HepG2 (cell line): ENCODE results near the gene BCAR3. TPM values are rescaled to one million over a fixed set of nuclear protein-coding genes. Genes with fewer than 3 reads are reported as not detected.

ENCODE experiments used
- AHR ChIP-seq: IDR thresholded peaks from 2 replicates; pipeline ENCODE4 v1.6.1; 2018; ENCODE audit warnings: missing genetic modification reagents, missing compliant biosample characterization
- KMT2B ChIP-seq: IDR thresholded peaks from 2 replicates; pipeline ENCODE4 v1.6.1; 2016; ENCODE audit warnings: missing genetic modification reagents, missing compliant biosample characterization
- PHF21A ChIP-seq: sonication (generic); formaldehyde crosslinking; IDR thresholded peaks from 2 replicates; pipeline ENCODE4 v1.5.0; 2020; ENCODE audit warnings: mild to moderate bottlenecking, missing genetic modification reagents
- REST ChIP-seq, 2 experiments: IDR thresholded peaks; 2 replicates each; pipeline ENCODE4 v1.6.1; 2011 to 2012; ENCODE audit warnings: low read length in 2 of 2, borderline replicate concordance in 1 of 2, low read depth in 1 of 2, mild to moderate bottlenecking in 1 of 2, moderate library complexity in 1 of 2
- SNRNP70 ChIP-seq: fragments of 200-400 bp; formaldehyde crosslinking; IDR thresholded peaks from 2 replicates; pipeline ENCODE4 v1.6.1; 2017; ENCODE audit warnings: mild to moderate bottlenecking, low read depth, low read length, moderate library complexity
- THAP9 ChIP-seq: sonication (generic); formaldehyde crosslinking; IDR thresholded peaks from 2 replicates; pipeline ENCODE4; 2020; ENCODE audit warnings: missing genetic modification reagents, mild to moderate bottlenecking, borderline replicate concordance
- ZBTB7B ChIP-seq: sonication (generic); formaldehyde crosslinking; IDR thresholded peaks from 2 replicates; pipeline ENCODE4 v1.4.0; 2020; ENCODE audit warnings: missing genetic modification reagents
- ZIK1 ChIP-seq: sonication (generic); formaldehyde crosslinking; IDR thresholded peaks from 2 replicates; pipeline ENCODE4 v1.5.0; 2020; ENCODE audit warnings: mild to moderate bottlenecking, low read depth, missing genetic modification reagents, borderline replicate concordance
- ZNF264 ChIP-seq: sonication (generic); formaldehyde crosslinking; IDR thresholded peaks from 2 replicates; pipeline ENCODE4 v1.4.0; 2020; ENCODE audit warnings: missing genetic modification reagents
- ZNF274 ChIP-seq: sonication (generic); formaldehyde crosslinking; IDR thresholded peaks from 2 replicates; pipeline ENCODE4 v1.5.1; 2020; ENCODE audit warnings: mild to moderate bottlenecking, missing genetic modification reagents
- ZNF318 ChIP-seq: sonication (generic); formaldehyde crosslinking; IDR thresholded peaks from 2 replicates; pipeline ENCODE4 v1.4.0; 2020; ENCODE audit warnings: mild to moderate bottlenecking, missing genetic modification reagents
- ZNF672 ChIP-seq: sonication (generic); formaldehyde crosslinking; IDR thresholded peaks from 2 replicates; pipeline ENCODE4 v1.8.1; 2022; ENCODE audit warnings: missing genetic modification reagents
- ZNF678 ChIP-seq: sonication (generic); formaldehyde crosslinking; IDR thresholded peaks from 2 replicates; pipeline ENCODE4 v1.4.0; 2020; ENCODE audit warnings: mild to moderate bottlenecking, missing genetic modification reagents
- polyA plus RNA-seq, 8 experiments: library from polyadenylated mRNA; depleted of rRNA in 3 of 8; stranded (reverse) in 7 of 8; unstranded in 1 of 8; fragments of >200 nt; fragmentation: Illumina TruSeq in 4 of 8; extraction: Trizol in 4 of 8; gene quantifications; 2 replicates each; pipeline versions ENCODE4 v1.2.1 to v1.2.3, GENCODE V29; 2011 to 2016; ENCODE audit warnings: low read depth in 4 of 8, missing spikeins in 1 of 8, mixed read lengths in 1 of 8; ENCODE audit not compliant: insufficient read depth in 1 of 8
- total RNA-seq, 5 experiments: library from RNA; depleted of rRNA; stranded (reverse); fragments of >200 nt; fragmentation: Illumina TruSeq; extraction: Trizol; gene quantifications; 2 replicates each; pipeline ENCODE4 v1.2.3, GENCODE V29; 2016; ENCODE audit warnings: low read depth in 1 of 5

Gene BCAR3
- total and polyA plus RNA-seq, 2 of the 13 experiments (the other 11 are each of a cell fraction or from before 2014, with no cell fraction given): 3.6 to 4.8 TPM

- no peak; a peak in 1 of 4 replicates for TF ChIP-seq REST (IDR thresholded peaks at IDR 0.05; ENCODE audit: borderline replicate concordance in 1 of 2, low read depth in 1 of 2, low read length in 2 of 2)
- TF ChIP-seq AHR: no peak; the same call in 1 of the 2 replicates
- TF ChIP-seq ZNF264: no peak
- TF ChIP-seq ZNF318: peak; percentile 67; the same call in 1 of the 2 replicates
- 0 out of 2 replicates have a peak, but pooled peaks have one; percentile 50 for TF ChIP-seq ZNF678
- peak; percentile 96 for TF ChIP-seq PHF21A (CRISPR knock-in tag)
- TF ChIP-seq ZIK1: 0 out of 2 replicates have a peak, but pooled peaks have one; percentile 48
- TF ChIP-seq SNRNP70: no peak
- no peak for TF ChIP-seq ZNF672
- 0 out of 2 replicates have a peak, but pooled peaks have one; percentile 43 for TF ChIP-seq ZNF274 (CRISPR knock-in tag)
- TF ChIP-seq KMT2B: no peak; the same call in 1 of the 2 replicates
- TF ChIP-seq THAP9 (CRISPR knock-in tag): peak; percentile 59; the same call in 1 of the 2 replicates
- TF ChIP-seq ZBTB7B (CRISPR knock-in tag): peak; percentile 90
Observed at GRCh38 chr1:93591676-93592550, 89.7 kb downstream of the BCAR3 start (continued).
